ENCODE results near the gene DACH1.

The DACH1 gene

GRCh38 chr13:71408416-71408815 is 458.6 kb downstream of the DACH1 start (continued):
- TF ChIP-seq ZNF391 (tag by site-specific recombination; IDR thresholded peaks at IDR 0.05; ENCODE audit: borderline replicate concordance, low read depth) (no peak), SP2 (tag by site-specific recombination; IDR thresholded peaks at IDR 0.05) (no peak)

DNA sequence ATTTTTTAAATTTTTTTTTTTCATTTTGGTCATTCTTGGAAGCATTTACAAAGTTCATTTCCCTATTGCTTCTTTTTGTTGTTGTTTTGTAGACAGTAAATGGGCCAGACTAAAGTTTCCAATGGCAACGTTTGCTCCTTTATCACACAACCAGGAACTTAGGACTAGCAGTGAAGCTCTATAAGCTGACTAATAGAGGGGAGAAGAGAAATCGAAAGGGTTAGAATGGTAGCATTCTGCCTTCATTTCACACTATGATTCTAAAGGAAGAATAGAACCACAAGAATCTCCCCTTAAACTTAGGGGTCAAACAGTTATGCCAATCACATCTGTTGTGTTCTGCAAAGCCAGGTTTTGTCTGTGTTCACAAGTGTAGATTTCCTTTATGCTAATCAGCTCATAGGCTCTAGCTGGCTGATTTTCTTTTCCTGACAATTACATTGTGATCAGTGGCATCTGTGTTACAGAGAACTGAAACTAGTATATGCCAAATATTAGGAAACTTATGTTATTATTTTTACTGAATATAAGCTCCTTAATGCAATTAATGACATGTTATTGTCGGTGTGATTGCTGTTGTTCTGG is 467.3 kb downstream of the DACH1 start:
- no peak for TF ChIP-seq PRDM6 (tag by site-specific recombination; IDR thresholded peaks at IDR 0.05)
- TF ChIP-seq, protein P1, sequence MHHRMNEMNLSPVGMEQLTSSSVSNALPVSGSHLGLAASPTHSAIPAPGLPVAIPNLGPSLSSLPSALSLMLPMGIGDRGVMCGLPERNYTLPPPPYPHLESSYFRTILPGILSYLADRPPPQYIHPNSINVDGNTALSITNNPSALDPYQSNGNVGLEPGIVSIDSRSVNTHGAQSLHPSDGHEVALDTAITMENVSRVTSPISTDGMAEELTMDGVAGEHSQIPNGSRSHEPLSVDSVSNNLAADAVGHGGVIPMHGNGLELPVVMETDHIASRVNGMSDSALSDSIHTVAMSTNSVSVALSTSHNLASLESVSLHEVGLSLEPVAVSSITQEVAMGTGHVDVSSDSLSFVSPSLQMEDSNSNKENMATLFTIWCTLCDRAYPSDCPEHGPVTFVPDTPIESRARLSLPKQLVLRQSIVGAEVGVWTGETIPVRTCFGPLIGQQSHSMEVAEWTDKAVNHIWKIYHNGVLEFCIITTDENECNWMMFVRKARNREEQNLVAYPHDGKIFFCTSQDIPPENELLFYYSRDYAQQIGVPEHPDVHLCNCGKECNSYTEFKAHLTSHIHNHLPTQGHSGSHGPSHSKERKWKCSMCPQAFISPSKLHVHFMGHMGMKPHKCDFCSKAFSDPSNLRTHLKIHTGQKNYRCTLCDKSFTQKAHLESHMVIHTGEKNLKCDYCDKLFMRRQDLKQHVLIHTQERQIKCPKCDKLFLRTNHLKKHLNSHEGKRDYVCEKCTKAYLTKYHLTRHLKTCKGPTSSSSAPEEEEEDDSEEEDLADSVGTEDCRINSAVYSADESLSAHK (tag by site-specific recombination; IDR thresholded peaks at IDR 0.05) = no peak
- no peak for TF ChIP-seq ZNF768 (tag by site-specific recombination; IDR thresholded peaks at IDR 0.05)
- no peak for TF ChIP-seq ZBTB1 (tag by site-specific recombination; IDR thresholded peaks at IDR 0.05)
- TF ChIP-seq ZNF366 (tag by site-specific recombination; conservative IDR thresholded peaks at IDR 0.05) = no peak
- TF ChIP-seq GLI4 (tag by site-specific recombination; IDR thresholded peaks at IDR 0.05) = no peak
- TF ChIP-seq ZNF585B (tag by site-specific recombination; IDR thresholded peaks at IDR 0.05) = no peak
- no peak for TF ChIP-seq ZEB2 (tag by site-specific recombination; IDR thresholded peaks at IDR 0.05)
- TF ChIP-seq ZNF529 (tag by site-specific recombination; IDR thresholded peaks at IDR 0.05; ENCODE audit: insufficient replicate concordance) = no peak
- TF ChIP-seq ZNF654 (tag by site-specific recombination; IDR thresholded peaks at IDR 0.05; ENCODE audit: low read depth) = no peak
- TF ChIP-seq, protein P2, sequence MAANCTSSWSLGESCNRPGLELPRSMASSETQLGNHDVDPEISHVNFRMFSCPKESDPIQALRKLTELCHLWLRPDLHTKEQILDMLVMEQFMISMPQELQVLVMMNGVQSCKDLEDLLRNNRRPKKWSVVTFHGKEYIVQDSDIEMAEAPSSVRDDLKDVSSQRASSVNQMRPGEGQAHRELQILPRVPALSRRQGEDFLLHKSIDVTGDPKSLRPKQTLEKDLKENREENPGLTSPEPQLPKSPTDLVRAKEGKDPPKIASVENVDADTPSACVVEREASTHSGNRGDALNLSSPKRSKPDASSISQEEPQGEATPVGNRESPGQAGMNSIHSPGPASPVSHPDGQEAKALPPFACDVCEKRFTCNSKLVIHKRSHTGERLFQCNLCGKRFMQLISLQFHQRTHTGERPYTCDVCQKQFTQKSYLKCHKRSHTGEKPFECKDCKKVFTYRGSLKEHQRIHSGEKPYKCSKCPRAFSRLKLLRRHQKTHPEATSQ (tag by site-specific recombination; IDR thresholded peaks at IDR 0.05) = no peak
- TF ChIP-seq ZSCAN23 (tag by site-specific recombination; IDR thresholded peaks at IDR 0.05) = no peak
- no peak for TF ChIP-seq ZNF76 (tag by site-specific recombination; IDR thresholded peaks at IDR 0.05; ENCODE audit: borderline replicate concordance, low read depth)

DNA sequence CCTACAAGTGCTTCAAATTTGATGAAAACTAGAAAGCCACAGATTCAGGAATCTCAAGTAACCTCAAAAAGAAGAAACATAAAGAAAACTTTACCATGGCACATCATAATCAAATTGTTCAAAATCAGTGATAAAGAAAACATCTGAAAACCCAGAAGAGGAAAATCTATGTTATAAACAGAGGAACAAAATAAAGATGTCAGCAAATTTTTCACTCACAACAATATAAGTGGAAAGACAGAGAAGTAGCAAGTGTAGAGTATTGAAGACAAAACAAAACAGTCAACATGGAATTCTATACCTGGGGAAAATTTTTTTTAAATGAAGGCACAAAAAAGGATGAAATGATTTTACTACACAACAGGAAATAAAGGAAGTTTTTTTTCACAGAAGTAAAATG is 470.9 kb downstream of the DACH1 start:
- no peak overlapping the region for H3K27ac ChIP-seq (ENCODE audit: extremely low read depth, low read depth, low read length)
- no peaks in the 10 kb centered on the region for H3K36me3 ChIP-seq (ENCODE audit: control insufficient read depth in 2 of 2, insufficient read depth in 1 of 2, low read length in 2 of 2)
- POLR2A ChIA-PET = no interaction called here
- H3K4me1 ChIP-seq (ENCODE audit: control insufficient read depth, insufficient read depth, low read length) = no peaks in the 10 kb centered on the region
- H3K9me3 ChIP-seq (ENCODE audit: control insufficient read depth, insufficient read depth, low read depth, low read length) = no peaks in the 10 kb centered on the region
- TF ChIP-seq ZBTB6 (tag by site-specific recombination; IDR thresholded peaks at IDR 0.05) (no peak), ZBTB49 (tag by site-specific recombination; IDR thresholded peaks at IDR 0.05; ENCODE audit: low read depth) (no peak), WT1 (tag by site-specific recombination; IDR thresholded peaks at IDR 0.05) (no peak)
- no peak overlapping the region for H3K4me3 ChIP-seq (ENCODE audit: low read depth, low read length)
- CTCF ChIA-PET = no interaction called here

More for the DNA sequence above, 467.3 kb downstream of the DACH1 start:
- Histone ChIP-seq H3K4me1 (ENCODE audit: control insufficient read depth, insufficient read depth, low read length) (no peaks in the 10 kb centered on the region), H3K4me3 (ENCODE audit: low read depth, low read length) (no peak overlapping the region), H3K27ac (ENCODE audit: extremely low read depth, low read depth, low read length) (no peak overlapping the region), H3K36me3 (ENCODE audit: control insufficient read depth in 2 of 2, insufficient read depth in 1 of 2, low read length in 2 of 2) (no peaks in the 10 kb centered on the region), H3K9me3 (ENCODE audit: control insufficient read depth, insufficient read depth, low read depth, low read length) (no peaks in the 10 kb centered on the region)
- ChIA-PET POLR2A (no interaction called here), CTCF (interaction anchor here (0.7 kb wide), 1 partner anchor 452 kb away, joined by 5 read pairs; no protein-coding TSS in a partner anchor)
